Uterus (tissue), 2 donors: ENCODE data around the gene CDRT15L2.
"Not testable (repeated sequence)": the region's sequence is repeated elsewhere in the genome, so short reads cannot be mapped to it uniquely, and the experiment has no call there.

Experiments
- POLR2A ChIP-seq, 2 donors: fragments of 450-650 bp; IDR thresholded peaks; one replicate each; pipeline ENCODE4 v1.6.1; 2016; ENCODE audit warnings: antibody characterized with exemption in 2 of 2, mild to moderate bottlenecking in 1 of 2, moderate library complexity in 1 of 2
- TF ChIP-seq, protein P1 (sequence below), 4 experiments: fragments of 200-600 bp in 2 of 4; fragments of 450-650 bp in 2 of 4; sonication (generic) in 2 of 4; IDR thresholded peaks; one replicate each; pipeline ENCODE4 v1.5.1; 2016 to 2019; ENCODE audit warnings: antibody characterized with exemption in 4 of 4, mild to moderate bottlenecking in 2 of 4, moderate library complexity in 1 of 4

DNA sequence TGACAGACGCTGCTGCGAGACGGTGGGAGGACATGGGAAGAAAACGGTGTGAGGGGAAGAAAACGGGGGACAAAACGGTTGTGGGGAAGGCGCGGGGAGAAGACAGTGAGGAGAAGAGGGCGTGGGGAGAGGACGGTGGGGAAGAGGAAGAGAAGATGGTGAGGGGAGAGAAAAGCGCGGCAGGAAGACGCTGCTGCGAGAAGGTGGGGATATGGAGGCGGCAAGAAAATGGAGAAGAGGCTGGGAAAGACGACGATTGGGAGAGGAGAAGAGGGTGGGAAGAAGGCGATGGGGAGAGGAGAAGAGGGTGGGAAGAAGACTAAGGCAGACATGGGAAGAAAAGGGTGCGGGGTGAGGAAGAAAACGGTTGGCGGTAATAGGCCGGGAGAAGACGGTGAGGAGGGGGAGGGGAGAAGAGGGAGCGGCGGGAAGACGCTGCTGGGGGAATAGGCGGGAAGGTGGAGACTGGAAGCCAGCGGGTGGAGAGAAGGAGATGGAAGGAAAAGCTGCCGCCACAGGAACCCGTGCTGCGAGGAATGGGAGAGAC lies 46.9 kb upstream of the CDRT15L2 start:
- TF ChIP-seq POLR2A (IDR thresholded peaks at IDR 0.05) = not testable (repeated sequence)
- TF ChIP-seq, protein P1, sequence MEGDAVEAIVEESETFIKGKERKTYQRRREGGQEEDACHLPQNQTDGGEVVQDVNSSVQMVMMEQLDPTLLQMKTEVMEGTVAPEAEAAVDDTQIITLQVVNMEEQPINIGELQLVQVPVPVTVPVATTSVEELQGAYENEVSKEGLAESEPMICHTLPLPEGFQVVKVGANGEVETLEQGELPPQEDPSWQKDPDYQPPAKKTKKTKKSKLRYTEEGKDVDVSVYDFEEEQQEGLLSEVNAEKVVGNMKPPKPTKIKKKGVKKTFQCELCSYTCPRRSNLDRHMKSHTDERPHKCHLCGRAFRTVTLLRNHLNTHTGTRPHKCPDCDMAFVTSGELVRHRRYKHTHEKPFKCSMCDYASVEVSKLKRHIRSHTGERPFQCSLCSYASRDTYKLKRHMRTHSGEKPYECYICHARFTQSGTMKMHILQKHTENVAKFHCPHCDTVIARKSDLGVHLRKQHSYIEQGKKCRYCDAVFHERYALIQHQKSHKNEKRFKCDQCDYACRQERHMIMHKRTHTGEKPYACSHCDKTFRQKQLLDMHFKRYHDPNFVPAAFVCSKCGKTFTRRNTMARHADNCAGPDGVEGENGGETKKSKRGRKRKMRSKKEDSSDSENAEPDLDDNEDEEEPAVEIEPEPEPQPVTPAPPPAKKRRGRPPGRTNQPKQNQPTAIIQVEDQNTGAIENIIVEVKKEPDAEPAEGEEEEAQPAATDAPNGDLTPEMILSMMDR (IDR thresholded peaks at IDR 0.05) = not testable (repeated sequence)
